ENCODE data around the gene ZFP57.

- TF ChIP-seq CTCF (IDR thresholded peaks at IDR 0.05; ENCODE audit: insufficient read depth, low read depth, low read length) (no peak), EZH2 (IDR thresholded peaks at IDR 0.05; ENCODE audit: insufficient read depth, low read length) (no peak)
Measured at GRCh38 chr6:29675561-29675960, 5.4 kb downstream of the ZFP57 start.

All from astrocyte (in vitro differentiated cells and primary cell).